Measurements from ENCODE around the gene LRRC8B.

Gene LRRC8B

DNA sequence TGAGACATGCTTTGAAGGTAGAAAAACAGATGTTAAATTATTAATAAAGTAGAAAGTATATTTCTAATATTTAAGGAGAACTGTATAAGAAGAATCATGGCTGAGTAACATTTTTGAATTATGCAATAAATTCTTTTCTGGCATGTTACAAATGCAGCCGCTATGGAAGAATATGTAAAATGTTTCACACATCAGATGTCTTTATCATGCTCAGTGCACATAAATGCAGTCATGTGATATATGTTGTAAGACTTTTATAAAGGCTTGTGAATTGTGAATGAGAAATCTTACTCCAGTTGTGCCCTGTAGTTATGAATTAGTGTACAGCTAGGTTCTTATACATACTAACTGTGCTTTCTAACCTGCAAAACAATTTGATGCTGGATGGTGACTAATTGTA, 53.5 kb downstream of the LRRC8B start:
- in situ Hi-C loops (cut with HindIII; ENCODE audit: low sequenced_read_pairs) = no loop called here
- no peak overlapping the region for H3K4me3 ChIP-seq (ENCODE audit: low read depth, low read length)
- TF ChIP-seq, protein P1, sequence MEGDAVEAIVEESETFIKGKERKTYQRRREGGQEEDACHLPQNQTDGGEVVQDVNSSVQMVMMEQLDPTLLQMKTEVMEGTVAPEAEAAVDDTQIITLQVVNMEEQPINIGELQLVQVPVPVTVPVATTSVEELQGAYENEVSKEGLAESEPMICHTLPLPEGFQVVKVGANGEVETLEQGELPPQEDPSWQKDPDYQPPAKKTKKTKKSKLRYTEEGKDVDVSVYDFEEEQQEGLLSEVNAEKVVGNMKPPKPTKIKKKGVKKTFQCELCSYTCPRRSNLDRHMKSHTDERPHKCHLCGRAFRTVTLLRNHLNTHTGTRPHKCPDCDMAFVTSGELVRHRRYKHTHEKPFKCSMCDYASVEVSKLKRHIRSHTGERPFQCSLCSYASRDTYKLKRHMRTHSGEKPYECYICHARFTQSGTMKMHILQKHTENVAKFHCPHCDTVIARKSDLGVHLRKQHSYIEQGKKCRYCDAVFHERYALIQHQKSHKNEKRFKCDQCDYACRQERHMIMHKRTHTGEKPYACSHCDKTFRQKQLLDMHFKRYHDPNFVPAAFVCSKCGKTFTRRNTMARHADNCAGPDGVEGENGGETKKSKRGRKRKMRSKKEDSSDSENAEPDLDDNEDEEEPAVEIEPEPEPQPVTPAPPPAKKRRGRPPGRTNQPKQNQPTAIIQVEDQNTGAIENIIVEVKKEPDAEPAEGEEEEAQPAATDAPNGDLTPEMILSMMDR (IDR thresholded peaks at IDR 0.05; ENCODE audit: low read depth, low read length, missing control alignments) = no peak
- no peak for DNase-seq (ENCODE audit: low read depth)

DNA sequence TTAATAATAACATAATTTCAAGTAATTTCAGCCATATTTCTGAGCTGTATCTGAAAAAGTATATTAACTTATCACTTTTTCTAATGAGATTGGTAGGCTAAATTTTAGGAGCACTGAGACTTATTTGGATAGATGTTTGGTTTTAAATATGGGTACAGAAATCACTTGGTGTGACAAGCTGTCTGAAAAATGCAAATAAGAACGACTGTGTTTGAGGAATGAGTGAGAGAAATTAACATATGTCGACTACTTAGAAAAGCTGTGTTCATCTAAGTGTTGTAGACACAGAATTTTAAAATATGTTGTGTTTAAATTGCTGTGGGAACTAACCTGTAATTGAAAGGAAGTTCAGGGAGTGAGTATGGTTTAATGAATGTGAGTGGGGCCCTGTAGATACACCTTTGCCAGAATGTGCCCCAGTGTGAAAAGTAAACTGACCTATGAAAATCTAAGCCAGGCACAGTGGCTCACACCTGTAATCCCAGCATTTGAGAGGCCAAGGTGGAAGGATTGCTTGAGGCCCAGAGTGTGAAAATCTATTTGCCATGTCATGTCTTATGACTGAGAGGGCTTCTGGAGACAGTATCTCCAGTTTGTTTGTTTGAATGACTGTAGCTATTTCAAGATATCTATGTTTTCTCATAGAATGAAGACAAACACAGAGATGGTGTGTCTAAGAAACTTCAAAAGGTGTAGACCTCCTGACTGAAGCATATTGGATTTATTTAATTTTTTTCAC, 54.5 kb downstream of the LRRC8B start:
- H3K4me3 ChIP-seq (ENCODE audit: low read depth, low read length) = no peak overlapping the region
- no peak for DNase-seq (ENCODE audit: low read depth)
- TF ChIP-seq, protein P1 (IDR thresholded peaks at IDR 0.05; ENCODE audit: low read depth, low read length, missing control alignments) = no peak
- in situ Hi-C loops (cut with HindIII; ENCODE audit: low sequenced_read_pairs) = no loop called here

DNA sequence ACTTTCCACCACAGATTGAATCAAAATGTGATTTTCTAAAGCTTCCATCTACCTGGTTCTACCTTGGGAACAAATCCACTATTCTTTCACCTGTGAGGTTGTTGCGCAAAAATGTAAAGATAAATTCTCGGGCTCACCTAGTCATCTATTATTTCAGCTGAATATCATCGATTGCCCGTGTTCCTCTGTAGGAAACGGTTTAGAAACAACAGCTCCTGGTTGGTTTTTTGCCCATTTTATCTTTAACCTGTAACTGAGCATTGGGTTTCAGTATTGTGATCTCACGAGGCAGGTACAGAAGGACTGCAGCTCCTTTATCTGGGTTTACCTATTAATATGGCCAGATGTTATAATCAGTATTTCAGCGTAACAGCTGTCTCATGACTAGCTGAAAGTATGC, 55.4 kb downstream of the LRRC8B start:
- H3K4me3 ChIP-seq (ENCODE audit: low read depth, low read length) = no peak overlapping the region
- in situ Hi-C loops (cut with HindIII; ENCODE audit: low sequenced_read_pairs) = no loop called here
- no peak for DNase-seq (ENCODE audit: low read depth)
- TF ChIP-seq, protein P1 (IDR thresholded peaks at IDR 0.05; ENCODE audit: low read depth, low read length, missing control alignments) = no peak

DNA sequence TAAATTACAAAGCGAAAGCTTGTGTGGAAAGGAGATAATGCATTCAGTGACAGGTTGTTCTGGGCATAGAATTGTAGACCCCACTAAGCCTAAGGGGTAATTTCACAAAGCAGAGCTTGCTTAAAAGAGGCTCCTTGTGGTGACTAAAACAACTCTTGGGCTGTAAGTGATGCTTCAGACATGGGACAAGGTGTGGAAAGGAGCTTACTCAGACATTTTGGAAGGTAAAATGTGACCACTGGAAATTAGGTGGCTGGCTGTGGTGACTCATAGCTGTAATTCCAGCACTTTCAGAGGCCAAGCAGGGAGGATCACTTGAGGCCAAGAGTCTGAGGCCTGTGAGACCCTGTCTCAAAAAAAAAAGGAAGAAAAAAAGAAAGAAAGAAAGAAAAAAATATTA, 57.2 kb downstream of the LRRC8B start:
- DNase-seq (ENCODE audit: low read depth) = no peak
- no peak overlapping the region for H3K4me3 ChIP-seq (ENCODE audit: low read depth, low read length)
- TF ChIP-seq, protein P1 (IDR thresholded peaks at IDR 0.05; ENCODE audit: low read depth, low read length, missing control alignments) = no peak
- in situ Hi-C loops (cut with HindIII; ENCODE audit: low sequenced_read_pairs) = no loop called here

DNA sequence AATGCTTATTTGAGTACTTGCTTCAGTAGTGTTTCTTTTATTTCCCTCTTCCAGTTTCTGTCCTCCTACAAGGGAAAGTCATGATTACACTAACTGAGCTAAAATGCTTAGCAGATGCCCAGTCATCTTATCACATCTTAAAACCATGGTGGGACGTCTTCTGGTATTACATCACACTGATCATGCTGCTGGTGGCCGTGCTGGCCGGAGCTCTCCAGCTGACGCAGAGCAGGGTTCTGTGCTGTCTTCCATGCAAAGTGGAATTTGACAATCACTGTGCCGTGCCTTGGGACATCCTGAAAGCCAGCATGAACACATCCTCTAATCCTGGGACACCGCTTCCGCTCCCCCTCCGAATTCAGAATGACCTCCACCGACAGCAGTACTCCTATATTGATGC, 57.9 kb downstream of the LRRC8B start:
- no peak for DNase-seq (ENCODE audit: low read depth)
- TF ChIP-seq, protein P1 (IDR thresholded peaks at IDR 0.05; ENCODE audit: low read depth, low read length, missing control alignments) = no peak
- no peak overlapping the region for H3K4me3 ChIP-seq (ENCODE audit: low read depth, low read length)
- in situ Hi-C loops (cut with HindIII; ENCODE audit: low sequenced_read_pairs) = no loop called here

DNA sequence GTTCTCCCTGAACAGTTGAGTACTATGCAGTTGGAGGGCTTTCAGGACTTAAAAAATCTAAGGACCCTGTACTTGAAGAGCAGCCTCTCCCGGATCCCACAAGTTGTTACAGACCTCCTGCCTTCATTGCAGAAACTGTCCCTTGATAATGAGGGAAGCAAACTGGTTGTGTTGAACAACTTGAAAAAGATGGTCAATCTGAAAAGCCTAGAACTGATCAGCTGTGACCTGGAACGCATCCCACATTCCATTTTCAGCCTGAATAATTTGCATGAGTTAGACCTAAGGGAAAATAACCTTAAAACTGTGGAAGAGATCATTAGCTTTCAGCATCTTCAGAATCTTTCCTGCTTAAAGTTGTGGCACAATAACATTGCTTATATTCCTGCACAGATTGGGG, 59.6 kb downstream of the LRRC8B start:
- no peak for DNase-seq (ENCODE audit: low read depth)
- TF ChIP-seq, protein P1 (IDR thresholded peaks at IDR 0.05; ENCODE audit: low read depth, low read length, missing control alignments) = no peak
- in situ Hi-C loops (cut with HindIII; ENCODE audit: low sequenced_read_pairs) = no loop called here

More for the DNA sequence above, 59.6 kb downstream of the LRRC8B start:
- no peak overlapping the region for H3K4me3 ChIP-seq (ENCODE audit: low read depth, low read length)
